IMR-90 (cell line): ENCODE measurements around the gene CXCL12. TPM values are rescaled to one million over a fixed set of nuclear protein-coding genes. Genes with fewer than 3 reads are reported as not detected.

Experiments used
- ATAC-seq: fragments of 200-7000 bp; cut with Tn5 transposase; 2 replicates; pipeline ENCODE4 v1.9.1; 2020; ENCODE audit warnings: low read depth, mild to moderate bottlenecking, moderate library complexity
- BruUV-seq: library from RNA; stranded (reverse); fragments of 400-500 nt; replicated peaks from 2 replicates; lab custom pipeline; 2021; lab: Mats Ljungman, UMichigan
- CTCF ChIA-PET: fragments of 300-600 bp; formaldehyde crosslinking; extraction: SDS; loops from one replicate; lab custom pipeline; 2021; ENCODE audit warnings: antibody characterized with exemption; lab: Yijun Ruan, JAX
- POLR2A ChIA-PET: fragments of 300-600 bp; sonication (Branson Sonifier 250); formaldehyde crosslinking; loops from one replicate; lab custom pipeline; 2022; ENCODE audit warnings: antibody characterized with exemption; ENCODE audit not compliant: unreplicated experiment; lab: Charles Lee
- DNase-seq: peaks from one replicate; pipeline ENCODE4 v3.0.0; 2013
- H2AFZ ChIP-seq: replicated peaks from 2 replicates; pipeline ENCODE3; 2013; ENCODE audit warnings: low read length, mild to moderate bottlenecking; ENCODE audit not compliant: poor library complexity
- H2AK5ac ChIP-seq: 2 replicates; pipeline ENCODE4 v1.6.1; 2013; ENCODE audit warnings: low read depth, low read length, inconsistent platforms
- H2AK9ac ChIP-seq: replicated peaks from 2 replicates; pipeline ENCODE3; 2013; ENCODE audit warnings: mild to moderate bottlenecking, low read depth, low read length, moderate library complexity; ENCODE audit not compliant: poor library complexity
- H2BK120ac ChIP-seq: 2 replicates; pipeline ENCODE4 v1.6.1; 2013; ENCODE audit warnings: low read depth, low read length, inconsistent platforms
- H2BK15ac ChIP-seq: 3 replicates; pipeline ENCODE4 v1.6.1; 2013; ENCODE audit warnings: low read depth, low read length, inconsistent platforms
- H2BK20ac ChIP-seq: 2 replicates; pipeline ENCODE4 v1.6.1; 2013; ENCODE audit warnings: low read depth, mild to moderate bottlenecking, inconsistent platforms, low read length, moderate library complexity
- H2BK5ac ChIP-seq: 2 replicates; pipeline ENCODE4 v1.6.1; 2013; ENCODE audit warnings: mild to moderate bottlenecking, low read depth, low read length, inconsistent platforms; ENCODE audit not compliant: poor library complexity, severe bottlenecking
- H3K14ac ChIP-seq: replicated peaks from 2 replicates; pipeline ENCODE4 v1.6.1; 2013; ENCODE audit warnings: low read depth, low read length, inconsistent platforms
- H3K18ac ChIP-seq: 2 replicates; pipeline ENCODE4 v1.6.1; 2013; ENCODE audit warnings: low read depth, low read length, control low read depth
- H3K23ac ChIP-seq: 2 replicates; pipeline ENCODE4 v1.6.1; 2013; ENCODE audit warnings: low read depth, low read length, inconsistent platforms
- H3K27ac ChIP-seq: 2 replicates; pipeline ENCODE4 v1.5.1; 2013; ENCODE audit warnings: mild to moderate bottlenecking, control low read depth, low read length; ENCODE audit not compliant: insufficient read depth
- H3K27me3 ChIP-seq: 2 replicates; pipeline ENCODE4 v1.6.1; 2013; ENCODE audit warnings: low read length; ENCODE audit not compliant: control insufficient read depth, insufficient read depth
- H3K36me3 ChIP-seq: 2 replicates; pipeline ENCODE4 v1.6.1; 2013; ENCODE audit warnings: low read length, mixed read lengths; ENCODE audit not compliant: control insufficient read depth, insufficient read depth
- H3K4ac ChIP-seq: 2 replicates; pipeline ENCODE4 v1.6.1; 2013; ENCODE audit warnings: low read depth, low read length, inconsistent platforms
- H3K4me1 ChIP-seq: 2 replicates; pipeline ENCODE4 v1.6.1; 2013; ENCODE audit warnings: low read length, mixed read lengths; ENCODE audit not compliant: control insufficient read depth, insufficient read depth
- H3K4me2 ChIP-seq: 2 replicates; pipeline ENCODE4 v1.6.1; 2013; ENCODE audit warnings: low read depth, mild to moderate bottlenecking, control low read depth, low read length, moderate library complexity
- H3K4me3 ChIP-seq: 2 replicates; pipeline ENCODE4 v1.5.1; 2013; ENCODE audit warnings: low read depth, mild to moderate bottlenecking, control low read depth, low read length, moderate library complexity; ENCODE audit not compliant: insufficient read depth
- H3K56ac ChIP-seq: 2 replicates; pipeline ENCODE4 v1.6.1; 2013; ENCODE audit warnings: low read length, inconsistent platforms; ENCODE audit not compliant: insufficient read depth; ENCODE audit errors: extremely low read depth
- H3K79me1 ChIP-seq, 2 experiments: 2 replicates each; pipeline ENCODE4 v1.6.1; 2013; ENCODE audit warnings: low read length in 2 of 2, inconsistent platforms in 1 of 2, low read depth in 1 of 2
- H3K9ac ChIP-seq: 2 replicates; pipeline ENCODE4 v1.6.1; 2013; ENCODE audit warnings: low read depth, low read length, control low read depth
- H3K9me1 ChIP-seq: 2 replicates; pipeline ENCODE4 v1.6.1; 2013; ENCODE audit warnings: low read length, inconsistent platforms; ENCODE audit not compliant: insufficient read depth
- H3K9me3 ChIP-seq: 2 replicates; pipeline ENCODE4 v1.6.1; 2013; ENCODE audit warnings: low read length; ENCODE audit not compliant: control insufficient read depth, insufficient read depth
- H4K20me1 ChIP-seq: 2 replicates; pipeline ENCODE4 v1.6.1; 2013; ENCODE audit warnings: low read length, inconsistent platforms; ENCODE audit not compliant: insufficient read depth
- H4K5ac ChIP-seq: 2 replicates; pipeline ENCODE4 v1.6.1; 2013; ENCODE audit warnings: mild to moderate bottlenecking, low read depth, low read length, control low read depth
- H4K8ac ChIP-seq, 2 experiments: 2 replicates each; pipeline ENCODE4 v1.6.1; 2013; ENCODE audit warnings: low read depth in 2 of 2, low read length in 2 of 2, control low read depth in 1 of 2, inconsistent platforms in 1 of 2
- H4K91ac ChIP-seq: 2 replicates; pipeline ENCODE4 v1.6.1; 2013; ENCODE audit warnings: low read depth, low read length, inconsistent platforms; ENCODE audit not compliant: insufficient read depth
- MAZ ChIP-seq: IDR thresholded peaks from 2 replicates; pipeline ENCODE4 v1.6.1; 2012; ENCODE audit warnings: low read depth, mild to moderate bottlenecking, low read length, improper control_type of control experiment, moderate library complexity, borderline replicate concordance
- WGBS, 2 experiments: methylation state at CpG; one replicate each; pipeline versions ENCODE4 v1.1.5 to v1.1.7; 2013; ENCODE audit warnings: missing lambda C conversion rate in 2 of 2; ENCODE audit not compliant: insufficient read length in 1 of 2; ENCODE audit errors: extremely low coverage in 2 of 2; 5-methylcytosine and 5-hydroxymethylcytosine counted together
- dilution Hi-C: fragments of 300-500 bp; cut with HindIII; formaldehyde crosslinking; loops from one replicate; pipeline ENCODE4 v1.14.3; 2018; ENCODE audit warnings: low sequenced_read_pairs; ENCODE audit not compliant: unreplicated experiment
- in situ Hi-C: fragments of 300-500 bp; cut with MboI; formaldehyde crosslinking; loops from 3 replicates; pipeline ENCODE4 v1.14.3; 2019; ENCODE audit warnings: low sequenced_read_pairs, inconsistent platforms, mixed read lengths
- intact Hi-C: fragments of 100-400 bp; cut with micrococcal nuclease; formaldehyde crosslinking; loops from 2 replicates; pipeline ENCODE4 v1.10.0; 2022
- polyA plus RNA-seq, 3 experiments: library from polyadenylated mRNA; depleted of rRNA; stranded (reverse); fragments of >200 nt; gene quantifications; 2 replicates each; pipeline ENCODE4 v1.2.3, GENCODE V29; 2012; ENCODE audit warnings: low replicate concordance in 1 of 3
- total RNA-seq: library from RNA; depleted of rRNA; stranded (reverse); fragments of >200 nt; gene quantifications from 2 replicates; pipeline ENCODE4 v1.2.3, GENCODE V29; 2012
- TF ChIP-seq, protein P1 (sequence below): fragments of 150-350 bp; IDR thresholded peaks from 2 replicates; pipeline ENCODE4 v1.6.1; 2017; ENCODE audit warnings: mild to moderate bottlenecking, antibody characterized with exemption, low read length, low read depth

The CXCL12 gene
- total and polyA plus RNA-seq, 2 of the 4 experiments (the other 2 are of a cell fraction) = 15.8 to 80.7 TPM

- Histone ChIP-seq H3K27me3 (peaks cover 30% of the 10 kb centered on the region), H3K4me2 (no peak overlapping the region), H3K23ac (no peak overlapping the region), H3K18ac (no peak overlapping the region), H3K14ac (no peak overlapping the region), H2BK15ac (no peak overlapping the region), H3K9ac (no peak overlapping the region), H4K8ac (no peak overlapping the region), H3K9me3 (no peaks in the 10 kb centered on the region), H2BK5ac (no peak overlapping the region), H2BK20ac (no peak overlapping the region), H2AK5ac (no peak overlapping the region), H4K5ac (no peak overlapping the region), H3K4me3 (no peak overlapping the region), H2AFZ (no peak overlapping the region), H4K91ac (no peak overlapping the region), H3K79me1 (no peaks in the 10 kb centered on the region), H4K20me1 (no peaks in the 10 kb centered on the region), H3K36me3 (no peaks in the 10 kb centered on the region), H3K27ac (no peak overlapping the region), H3K56ac (no peak overlapping the region), H2BK120ac (no peak overlapping the region), H3K4ac (no peak overlapping the region), H3K4me1 (no peaks in the 10 kb centered on the region), H2AK9ac (no peak overlapping the region), H3K9me1 (no peaks in the 10 kb centered on the region)
- no peak for ATAC-seq
- CTCF ChIA-PET = no interaction called here
- no peak for DNase-seq
- TF ChIP-seq MAZ = no peak
- TF ChIP-seq, protein P1, sequence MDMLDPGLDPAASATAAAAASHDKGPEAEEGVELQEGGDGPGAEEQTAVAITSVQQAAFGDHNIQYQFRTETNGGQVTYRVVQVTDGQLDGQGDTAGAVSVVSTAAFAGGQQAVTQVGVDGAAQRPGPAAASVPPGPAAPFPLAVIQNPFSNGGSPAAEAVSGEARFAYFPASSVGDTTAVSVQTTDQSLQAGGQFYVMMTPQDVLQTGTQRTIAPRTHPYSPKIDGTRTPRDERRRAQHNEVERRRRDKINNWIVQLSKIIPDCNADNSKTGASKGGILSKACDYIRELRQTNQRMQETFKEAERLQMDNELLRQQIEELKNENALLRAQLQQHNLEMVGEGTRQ = no peak
- 84 to 100% methylated on average over 2 of the region's 3 CpGs for WGBS, 2 experiments
- intact Hi-C loops (no loop called here), dilution Hi-C loops (no loop called here), in situ Hi-C loops (loop anchor here (5.0 kb wide), 2 partner anchors 470 to 720 kb away; no protein-coding TSS in a partner anchor)
- POLR2A ChIA-PET = no interaction called here
- no TSS peak for BruUV-seq
These were observed 7.5 kb upstream of the CXCL12 start for GRCh38 chr10:44392420-44392819.
